GM18498 (cell line): ENCODE data around the gene TSACC.
"Not testable (repeated sequence)": the region's sequence is repeated elsewhere in the genome, so short reads cannot be mapped to it uniquely, and the experiment has no call there.

Experiments used
- ATAC-seq: cut with Tn5 transposase; IDR thresholded peaks from one replicate; pipeline ENCODE4 v1.9.1; 2021; ENCODE audit warnings: mild to moderate bottlenecking, moderate library complexity; ENCODE audit not compliant: unreplicated experiment

The TSACC gene

GRCh38 chr1:156338180-156338976 is at the start of gene TSACC, which contains the start of gene CCT3:
TSS of gene TSACC (plus strand) at chr1:156338526. CDS start at chr1:156339758, 1,232 bp downstream.
TSS of gene CCT3 (minus strand) at chr1:156338292. CDS start at chr1:156338184, 108 bp downstream.
- peak; percentile 94 for ATAC-seq

DNA sequence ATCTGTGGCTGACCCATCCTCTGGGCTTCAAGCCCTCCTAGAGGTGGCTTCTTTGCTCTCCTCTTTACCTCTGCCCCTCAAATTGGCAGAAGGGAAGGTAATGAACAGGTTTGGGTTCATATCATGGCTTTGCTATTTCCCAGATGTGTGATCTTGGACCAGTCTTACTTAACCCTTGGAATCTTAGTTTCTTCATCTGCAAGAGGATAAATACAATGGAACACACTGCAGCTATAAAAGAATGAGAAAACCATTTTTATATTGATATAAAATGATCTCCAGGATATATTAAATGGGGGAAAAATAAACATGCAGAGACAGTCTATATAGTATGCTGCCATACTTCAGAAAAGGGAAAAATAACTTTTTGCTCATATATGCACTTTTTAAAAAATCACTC is 48.5 kb upstream of the TSACC start:
- no peak for ATAC-seq

DNA sequence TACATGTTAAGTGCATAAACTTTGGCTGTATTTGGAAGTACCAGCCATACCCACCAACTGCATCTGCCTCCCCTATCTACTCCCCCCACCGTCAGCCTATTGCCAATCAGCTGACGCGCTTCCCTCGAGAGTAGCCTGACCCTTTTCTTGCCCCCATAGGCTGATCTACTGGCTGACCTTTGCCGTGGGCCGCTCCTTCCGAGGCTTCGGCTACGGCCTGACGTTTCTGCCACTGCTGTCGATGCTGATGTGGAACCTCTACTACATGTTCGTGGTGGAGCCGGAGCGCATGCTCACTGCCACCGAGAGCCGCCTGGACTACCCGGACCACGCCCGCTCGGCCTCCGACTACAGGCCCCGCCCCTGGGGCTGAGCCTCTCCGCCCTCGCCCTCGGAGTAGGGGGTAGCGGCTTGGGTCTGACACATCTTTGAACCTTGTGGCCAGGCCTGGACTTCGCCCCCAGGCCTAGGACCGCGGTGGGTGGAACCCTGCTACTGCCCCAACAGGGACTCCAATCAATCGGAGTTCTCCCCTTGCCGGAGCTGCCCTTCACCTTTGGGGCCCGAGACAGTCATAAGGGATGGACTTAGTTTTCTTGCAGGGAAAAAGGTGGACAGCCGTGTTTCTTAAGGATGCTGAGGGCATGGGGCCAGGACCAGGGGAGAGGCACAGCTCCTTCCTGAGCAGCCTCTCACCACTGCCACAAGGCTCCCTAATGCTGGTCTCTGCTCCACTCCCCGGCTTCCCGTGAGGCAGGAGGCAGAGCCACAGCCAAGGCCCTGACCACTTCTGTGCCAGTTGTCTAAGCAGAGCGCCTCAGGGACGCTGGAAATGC is 46.9 kb upstream of the TSACC start:
- peak; percentile 70 for ATAC-seq

DNA sequence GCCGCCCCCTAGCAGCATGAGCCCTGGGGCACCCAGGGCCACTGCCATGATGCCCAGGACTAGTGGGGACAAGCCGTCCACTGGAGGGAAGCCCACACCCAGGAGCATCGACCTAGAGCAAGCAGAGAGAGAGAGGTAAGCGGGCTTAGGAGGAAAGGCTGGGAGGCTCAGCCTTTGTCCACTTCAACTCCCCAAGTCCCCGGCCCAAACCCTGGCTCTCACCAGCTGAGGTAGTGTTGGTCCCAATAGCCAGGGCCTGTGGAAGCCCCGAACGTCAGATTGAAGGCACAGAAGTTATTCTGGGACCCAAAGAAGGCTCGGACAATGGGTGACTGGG is 45.3 kb upstream of the TSACC start:
- ATAC-seq, result no peak

- ATAC-seq, result no peak
Observed at GRCh38 chr1:156293895-156294294, 44.4 kb upstream of the TSACC start.

DNA sequence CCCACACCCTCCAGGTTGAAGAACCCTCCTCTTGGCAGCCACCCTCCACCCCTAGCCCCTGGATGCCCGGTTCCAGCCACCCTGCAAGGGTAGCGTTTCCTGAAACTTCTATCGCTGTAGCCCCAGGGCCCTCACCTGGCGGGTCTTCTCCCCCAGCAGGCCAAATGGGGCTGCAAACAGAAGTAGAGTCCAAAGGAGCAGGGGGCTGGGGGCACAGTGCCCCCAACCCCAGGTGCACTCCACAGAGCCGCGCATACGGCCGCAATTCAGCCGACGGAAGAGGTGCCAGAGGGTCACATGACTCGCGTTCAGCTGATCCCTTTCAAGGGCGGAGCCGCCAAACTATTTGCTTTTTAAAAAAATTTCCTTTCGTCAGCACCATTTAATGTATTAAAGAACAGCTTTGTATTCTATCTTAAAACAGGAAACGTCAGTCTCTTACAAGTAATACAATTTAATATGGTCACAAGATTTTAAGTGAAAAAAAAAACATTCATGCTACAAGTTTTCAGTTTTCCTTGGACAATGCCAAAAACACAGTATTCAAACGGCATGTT is 42.9 kb upstream of the TSACC start, which contains the start of gene GLMP:
TSS of gene GLMP (minus strand) at position 289 of the 557 bp plus-strand sequence. CDS start at position 255, 34 bp downstream.
- no peak for ATAC-seq

- ATAC-seq, result no peak
Observed at GRCh38 chr1:156298852-156299357, 39.4 kb upstream of the TSACC start, which contains the start of gene VHLL. TSS of gene VHLL (minus strand) at chr1:156299307. CDS start at chr1:156299189, 118 bp downstream.

- no peak for ATAC-seq
Observed at GRCh38 chr1:156303241-156303640, 35.1 kb upstream of the TSACC start.

DNA sequence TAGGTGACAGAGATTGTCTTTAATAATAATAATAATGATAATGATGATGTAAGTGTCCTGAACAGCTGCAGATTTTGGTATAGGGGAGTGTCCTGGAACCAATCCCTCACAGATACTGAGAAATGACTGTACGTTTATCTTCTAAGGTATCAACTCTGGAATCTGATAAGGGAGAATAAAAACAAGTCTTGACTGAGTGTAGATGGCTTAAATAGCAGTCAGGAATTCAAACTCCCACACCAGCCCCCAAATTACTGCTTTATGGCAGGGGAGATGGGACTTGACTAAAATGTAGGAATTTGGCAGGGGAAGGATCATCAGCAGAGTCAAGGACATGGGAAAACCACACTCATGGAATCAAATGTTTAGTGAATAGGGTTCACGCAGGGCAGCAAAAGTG is 33.1 kb upstream of the TSACC start:
- ATAC-seq, result no peak

GRCh38 chr1:156308078-156308477 is 30.2 kb upstream of the TSACC start:
- ATAC-seq, result no peak

DNA sequence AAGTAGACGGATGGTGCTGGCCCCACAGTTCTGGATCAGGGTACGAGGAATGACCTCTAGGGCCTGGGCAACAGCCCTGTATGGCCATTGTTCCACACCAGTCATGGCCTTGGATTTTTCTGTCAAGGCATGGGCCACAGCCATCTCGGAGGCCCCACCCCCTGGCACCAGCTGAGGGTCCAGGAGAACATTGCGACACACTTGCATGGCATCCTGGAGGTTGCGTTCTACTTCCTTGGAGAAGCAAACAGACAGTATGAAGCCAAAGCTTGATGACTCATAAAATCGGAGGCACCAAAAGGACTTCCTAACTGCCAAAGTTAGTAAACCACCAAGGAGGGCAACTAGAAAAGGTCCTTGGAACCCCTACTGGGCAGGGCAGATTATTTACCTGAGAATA is 27.4 kb upstream of the TSACC start:
- ATAC-seq, result no peak

DNA sequence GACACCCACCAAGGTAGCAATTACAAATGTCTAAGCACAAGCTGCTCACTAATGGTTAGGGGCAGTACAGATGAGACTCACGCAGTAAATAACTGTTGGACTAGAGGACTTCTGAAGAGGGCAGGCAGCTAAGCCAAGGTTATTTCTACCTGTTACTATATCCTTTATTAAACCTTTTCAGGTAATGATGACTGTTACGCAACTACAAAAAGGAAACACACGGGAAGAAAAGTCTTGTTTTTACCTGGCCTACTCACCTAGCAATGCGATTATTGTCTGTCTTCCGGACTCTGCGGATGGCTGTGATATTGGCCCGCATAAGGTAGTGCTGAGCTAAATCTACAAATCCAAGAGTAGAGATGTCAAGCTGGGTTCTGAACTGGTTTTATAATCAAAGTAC is 21.4 kb upstream of the TSACC start:
- ATAC-seq, result no peak

DNA sequence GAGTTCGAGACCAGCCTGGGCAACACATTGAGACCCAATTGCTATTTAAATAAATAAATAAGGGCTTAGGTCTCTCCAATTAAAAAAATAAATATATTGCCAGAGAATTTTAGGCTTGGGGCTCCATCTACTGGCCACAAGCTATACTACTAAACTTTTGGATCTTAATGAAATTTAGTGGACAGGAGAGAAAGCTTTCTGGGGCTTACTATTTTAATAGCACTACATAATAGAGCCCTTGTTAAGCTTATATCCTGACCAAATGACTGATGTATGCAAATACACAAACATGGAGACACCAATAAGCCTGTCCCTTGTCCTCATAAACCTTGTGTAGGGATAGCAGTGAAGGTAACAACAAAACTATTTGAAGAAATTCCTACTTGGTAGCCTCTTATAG is 18.7 kb upstream of the TSACC start:
- no peak for ATAC-seq

- ATAC-seq, result no peak
Observed at GRCh38 chr1:156320560-156320959, 17.8 kb upstream of the TSACC start.

DNA sequence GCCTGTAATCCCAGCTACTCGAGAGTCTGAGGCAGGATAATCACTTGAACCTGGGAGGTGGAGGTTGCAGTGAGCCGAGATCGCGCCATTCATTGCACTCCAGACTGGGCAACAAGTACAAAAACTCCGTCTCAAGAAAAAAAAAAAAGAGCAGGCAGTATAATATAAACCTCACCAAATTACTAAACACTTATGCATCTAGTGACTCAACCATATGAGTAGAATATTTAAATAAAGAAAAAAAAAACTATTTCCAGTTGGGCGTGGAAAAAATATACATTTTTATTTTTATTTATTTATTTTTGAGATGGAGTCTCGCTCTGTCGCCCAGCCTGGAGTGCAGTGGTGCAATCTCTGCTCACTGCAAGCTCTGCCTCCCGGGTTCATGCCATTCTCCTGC is 15.1 kb upstream of the TSACC start:
- not testable (repeated sequence) for ATAC-seq

DNA sequence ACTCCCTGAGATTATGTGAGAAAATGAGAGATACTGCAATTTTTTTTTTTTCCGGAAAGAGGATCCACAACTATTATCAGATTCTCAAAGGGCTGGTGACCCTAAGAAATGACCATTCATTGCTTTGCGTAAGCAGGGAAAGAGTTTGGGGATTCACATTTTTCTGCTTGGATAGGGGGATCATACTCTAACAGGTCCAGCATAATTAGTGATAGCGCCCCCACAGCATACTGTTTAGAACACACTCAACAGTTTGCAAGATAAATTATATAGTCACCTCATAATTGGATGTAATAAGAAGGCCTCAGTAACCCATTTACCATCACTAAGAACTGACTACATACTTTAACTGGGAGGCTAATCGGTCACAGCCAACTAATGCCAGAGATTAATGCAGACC is 2.1 kb upstream of the TSACC start:
- no peak for ATAC-seq

DNA sequence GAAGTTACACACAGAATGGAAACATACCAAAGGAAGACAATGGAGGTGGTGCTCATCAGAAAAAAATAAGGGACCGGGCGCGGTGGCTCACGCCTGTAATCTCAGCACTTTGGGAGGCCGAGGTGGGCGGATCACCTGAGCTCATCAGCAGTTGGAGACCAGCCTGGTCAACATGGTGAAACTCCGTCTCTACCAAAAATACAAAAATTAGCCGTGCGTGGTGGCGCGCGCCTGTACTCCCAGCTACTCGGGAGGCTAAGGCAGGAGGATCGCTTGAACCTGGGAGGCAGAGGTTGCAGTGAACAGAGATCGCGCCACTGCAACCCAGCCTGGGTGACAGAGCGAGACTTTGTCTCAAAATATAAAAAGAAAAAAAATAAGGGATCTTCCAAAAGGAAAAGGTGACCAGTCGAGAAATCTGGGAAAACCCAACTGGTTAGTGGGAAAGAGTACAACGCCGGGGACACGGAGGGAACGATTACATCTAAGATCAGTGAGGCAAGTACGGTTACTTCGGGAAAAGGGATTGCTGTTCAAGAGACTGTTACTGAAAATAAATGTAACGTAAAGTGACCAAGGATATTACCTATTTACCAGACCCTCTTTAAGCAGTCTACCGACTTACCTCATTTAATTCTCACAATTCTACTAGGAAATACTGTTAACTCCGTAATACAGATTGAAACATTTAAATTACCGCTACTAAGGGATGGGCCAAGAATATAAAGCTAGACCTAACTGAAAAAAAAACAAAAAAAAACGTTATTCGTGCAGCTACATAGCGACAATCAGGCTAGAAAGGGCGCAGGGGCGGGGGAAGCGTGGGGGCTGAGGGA is 1.1 kb upstream of the TSACC start:
- no peak for ATAC-seq

DNA sequence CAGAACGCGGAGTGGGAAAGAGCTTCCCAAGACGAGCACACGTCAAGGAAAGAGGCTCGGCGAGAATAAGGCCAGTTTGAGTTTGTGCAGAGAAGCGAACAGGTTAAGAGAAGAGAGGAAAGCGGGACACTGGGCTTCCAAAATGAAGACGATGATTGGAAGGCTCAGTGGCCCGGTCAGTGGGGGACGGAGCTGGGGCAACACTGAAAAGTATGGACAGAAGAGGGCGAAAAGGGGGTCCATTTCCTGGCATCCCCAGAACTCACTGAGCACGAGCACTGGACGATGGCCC is 492 bp upstream of the TSACC start:
- ATAC-seq, result no peak

GRCh38 chr1:156342166-156342955 is 4.0 kb downstream of the TSACC start:
- no peak for ATAC-seq

- no peak for ATAC-seq
Observed at GRCh38 chr1:156344409-156344808, 6.1 kb downstream of the TSACC start.
